Right forelimb (tissue), 1 donor: ENCODE results near the gene AJAP1.

Experiments
- DNase-seq: peaks from one replicate; pipeline ENCODE4 v3.0.0-alpha.2; 2018

Gene AJAP1

GRCh38 chr1:4684864-4685522, 30.6 kb downstream of the AJAP1 start:
- DNase-seq = no peak

DNA sequence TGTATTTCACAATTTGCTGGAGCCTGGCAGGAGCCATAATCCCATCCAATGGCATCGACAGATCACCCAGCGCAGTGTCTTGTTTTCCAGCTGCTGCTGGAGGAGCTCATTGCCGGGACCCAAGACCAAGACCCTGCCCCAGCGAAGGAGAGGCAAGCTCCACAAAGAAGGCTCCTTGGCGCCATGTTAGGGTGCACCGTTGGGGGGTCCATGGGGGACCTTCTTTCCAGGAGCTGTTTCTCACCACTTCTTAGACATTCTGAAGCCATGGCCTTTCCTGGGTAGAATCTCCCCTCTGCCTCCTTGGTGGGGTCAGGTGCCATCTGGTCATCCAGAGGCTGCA, 31.1 kb downstream of the AJAP1 start:
- DNase-seq = no peak

GRCh38 chr1:4687943-4688342, 33.5 kb downstream of the AJAP1 start:
- DNase-seq = no peak

- DNase-seq = no peak
Observed at GRCh38 chr1:4689271-4689935, 35.0 kb downstream of the AJAP1 start.

DNA sequence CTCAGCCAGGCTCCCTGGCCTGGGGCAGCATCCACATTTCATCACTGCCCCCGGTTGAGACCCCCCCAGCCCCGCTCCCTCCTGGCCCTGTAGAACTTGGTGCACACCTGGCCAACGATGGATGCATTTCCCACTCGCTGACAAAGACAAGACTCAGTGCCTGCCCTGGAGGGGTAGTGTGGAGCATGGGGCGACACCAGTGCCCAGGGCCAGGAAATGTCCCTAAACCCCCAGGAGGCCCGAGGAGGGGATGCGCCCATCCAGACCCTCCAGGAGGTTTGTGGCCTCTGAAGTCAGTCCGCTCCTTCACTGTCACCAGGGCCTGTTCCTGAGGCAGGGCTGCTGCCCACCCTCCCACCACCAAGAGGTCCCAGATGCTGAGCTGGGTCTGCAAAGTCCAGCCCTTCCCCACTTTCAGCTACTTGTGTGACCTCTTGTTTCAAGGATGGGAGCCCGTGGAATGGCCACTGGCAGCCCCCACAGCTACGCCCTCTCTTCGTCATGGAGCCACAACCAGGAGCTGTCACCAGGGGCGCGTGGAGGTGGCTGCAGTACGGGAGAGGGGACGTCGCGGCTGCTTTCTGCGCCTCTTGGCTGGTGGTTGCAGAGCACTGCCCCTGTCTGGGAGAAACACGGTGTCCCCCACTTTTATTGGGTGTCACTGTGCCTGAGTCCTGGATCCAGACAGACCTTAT, 35.7 kb downstream of the AJAP1 start:
- DNase-seq = no peak

DNA sequence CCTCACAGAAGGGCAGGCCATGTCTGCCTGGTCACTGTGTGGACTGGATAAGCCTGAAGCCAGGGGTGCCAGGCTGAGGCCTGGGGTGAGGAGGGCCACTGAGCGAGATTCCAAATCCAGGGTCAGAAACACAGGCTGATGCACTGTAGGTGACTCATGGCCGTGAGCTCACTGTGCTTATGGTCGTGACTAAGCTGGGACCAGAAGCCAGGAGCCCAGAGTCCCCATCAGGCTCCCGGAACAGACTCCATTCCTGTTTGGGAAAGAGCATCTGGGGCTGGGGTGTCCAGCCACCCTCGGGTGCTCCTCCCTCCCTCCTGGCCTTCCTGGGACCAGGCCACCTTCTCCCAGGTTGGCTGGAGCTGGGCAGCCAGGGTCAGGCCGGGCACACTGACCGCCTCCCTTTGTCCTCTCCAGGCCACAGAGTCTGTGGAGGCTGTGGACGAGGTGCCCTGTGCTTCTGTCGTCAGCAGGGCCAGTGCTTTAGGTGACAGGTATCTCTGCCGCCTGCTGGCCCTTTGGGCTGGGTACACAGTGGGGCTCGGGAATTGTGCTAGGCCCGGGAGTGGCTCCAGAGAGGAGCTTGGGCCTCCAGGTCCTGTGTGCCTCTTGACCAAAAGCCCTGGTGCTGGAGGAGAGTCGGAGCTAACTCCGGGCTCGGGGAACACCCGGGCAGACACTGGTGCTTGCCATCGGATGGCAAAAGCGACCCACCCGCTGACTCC, 36.7 kb downstream of the AJAP1 start:
- no peak for DNase-seq

- no peak for DNase-seq
Observed at GRCh38 chr1:4691766-4692405, 37.5 kb downstream of the AJAP1 start.

DNA sequence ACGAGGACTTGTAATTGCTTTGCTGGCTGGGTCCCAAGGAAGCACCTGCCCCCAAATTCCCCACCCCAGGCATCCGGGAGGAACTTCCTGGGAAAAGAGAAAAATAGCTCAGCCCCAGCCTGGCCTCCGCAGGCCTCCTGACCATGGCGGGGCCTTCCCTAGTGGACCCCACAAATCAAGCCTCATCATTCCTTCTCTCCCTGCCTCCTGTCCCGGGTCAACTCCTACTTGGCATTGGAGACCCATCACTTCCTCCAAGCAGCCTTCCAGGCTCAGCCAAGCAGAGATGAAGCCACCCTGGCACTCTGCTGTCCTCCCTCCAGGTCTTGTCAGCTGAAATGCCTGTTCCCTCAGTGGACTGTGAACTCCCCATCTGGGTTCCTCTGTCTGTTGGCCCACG, 38.0 kb downstream of the AJAP1 start:
- no peak for DNase-seq

DNA sequence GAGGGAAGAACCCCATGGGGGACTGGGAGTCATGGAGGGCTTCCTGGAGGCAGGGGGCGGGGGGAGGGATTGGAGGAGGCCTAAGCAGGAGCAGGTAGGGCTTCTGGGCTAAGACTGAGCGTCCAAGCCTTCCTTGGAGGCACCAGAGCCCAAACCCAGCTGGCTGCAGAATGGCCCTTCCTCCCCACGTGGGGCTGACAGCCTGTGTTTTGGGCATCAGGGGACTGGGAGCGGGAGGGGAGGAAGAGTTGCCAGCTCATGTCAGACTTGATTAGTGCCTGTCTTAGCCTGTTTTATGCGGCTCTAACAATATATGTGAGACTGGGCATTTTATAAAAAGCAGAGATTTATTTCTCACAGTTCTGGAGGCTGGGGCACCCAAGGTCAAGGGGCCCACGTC, 38.9 kb downstream of the AJAP1 start:
- no peak for DNase-seq

DNA sequence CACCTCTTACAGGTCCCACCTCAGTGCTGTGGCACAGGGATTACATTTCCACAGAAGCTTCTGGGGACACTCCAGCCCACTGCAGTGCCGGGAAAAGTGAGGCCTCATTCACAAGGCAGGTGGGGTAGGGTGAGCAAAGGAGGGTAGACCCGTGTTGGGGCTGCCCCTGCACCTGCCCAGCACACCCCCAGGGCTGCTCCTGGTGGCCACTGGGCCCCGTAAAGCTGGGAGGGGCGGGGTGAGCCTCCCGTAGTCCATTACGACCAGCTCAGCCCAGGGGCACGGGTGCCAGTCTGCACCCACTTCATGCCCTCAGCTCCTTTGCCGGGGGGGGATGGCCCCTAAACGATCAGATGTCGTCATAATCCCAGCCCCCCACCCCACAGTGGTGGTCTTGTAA, 39.5 kb downstream of the AJAP1 start:
- DNase-seq = no peak

DNA sequence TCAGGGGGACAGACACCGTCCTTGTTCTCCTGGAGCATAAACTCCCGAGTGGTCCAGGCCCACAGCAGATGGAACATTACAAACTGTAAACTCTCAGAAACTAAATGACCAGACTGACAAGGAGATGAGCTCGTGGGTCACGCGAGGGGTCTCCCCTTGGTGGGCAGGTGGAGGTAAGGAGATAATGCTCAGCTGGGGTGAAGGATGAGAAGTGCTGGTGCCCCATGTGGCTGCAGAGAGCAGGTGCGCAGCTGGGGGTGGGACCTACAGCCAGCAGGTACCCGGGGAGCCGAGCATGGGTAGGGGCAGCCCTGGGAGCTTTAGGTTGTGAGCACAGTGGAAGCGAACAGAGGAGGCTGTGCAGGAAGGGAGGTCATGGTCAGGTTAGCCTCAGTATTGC, 40.1 kb downstream of the AJAP1 start:
- no peak for DNase-seq

DNA sequence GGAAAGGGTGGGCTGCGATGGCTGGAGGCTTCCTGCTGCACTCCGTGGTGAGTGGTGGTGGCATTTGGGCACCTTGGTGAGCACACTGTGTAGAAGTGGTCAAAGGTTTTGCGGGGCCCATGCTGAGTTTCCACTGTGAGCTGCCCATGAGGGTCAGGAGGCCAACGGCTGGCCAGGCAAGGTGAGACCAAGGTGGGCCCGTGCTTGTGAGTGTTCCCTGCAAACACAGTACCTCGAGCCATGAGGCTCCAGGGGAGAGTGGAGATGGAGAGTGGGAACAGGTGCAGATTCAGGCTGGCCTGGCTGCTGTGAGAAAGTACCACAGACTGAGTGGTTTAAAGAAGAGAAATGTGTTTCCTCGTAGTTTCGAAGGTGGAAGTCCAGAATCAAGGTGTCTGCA, 40.8 kb downstream of the AJAP1 start:
- no peak for DNase-seq

DNA sequence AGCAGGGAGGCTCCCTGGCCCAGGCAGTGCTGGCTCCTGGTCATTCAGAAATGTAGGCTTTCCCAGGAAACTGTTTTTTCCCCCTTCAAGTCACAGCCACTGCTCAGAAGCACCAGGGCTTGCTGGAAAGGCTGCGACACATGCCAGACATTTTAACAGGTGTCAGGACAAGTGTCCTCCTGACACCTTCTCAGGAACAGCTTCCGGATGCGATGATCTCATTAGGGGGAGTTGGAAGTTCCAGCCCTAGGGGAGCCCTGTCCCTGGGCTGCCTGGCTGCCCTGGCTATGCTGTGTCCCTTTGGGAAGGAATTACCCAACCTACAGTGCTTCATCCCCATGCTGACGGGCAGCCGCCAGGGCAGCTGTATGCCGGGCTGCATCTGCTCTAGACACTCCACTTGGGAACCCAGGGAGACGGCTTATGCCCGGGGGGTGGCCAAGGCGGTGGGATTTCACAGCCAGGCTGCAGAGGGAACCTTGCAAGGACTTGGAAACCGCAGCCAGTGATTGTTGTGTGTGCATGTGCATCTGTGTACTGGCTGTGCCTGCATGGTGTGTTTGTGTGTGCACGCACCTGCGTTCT, 41.8 kb downstream of the AJAP1 start:
- DNase-seq = no peak

- no peak for DNase-seq
Observed at GRCh38 chr1:4696753-4697152, 42.3 kb downstream of the AJAP1 start.

GRCh38 chr1:4697801-4698200, 43.4 kb downstream of the AJAP1 start:
- DNase-seq = no peak

DNA sequence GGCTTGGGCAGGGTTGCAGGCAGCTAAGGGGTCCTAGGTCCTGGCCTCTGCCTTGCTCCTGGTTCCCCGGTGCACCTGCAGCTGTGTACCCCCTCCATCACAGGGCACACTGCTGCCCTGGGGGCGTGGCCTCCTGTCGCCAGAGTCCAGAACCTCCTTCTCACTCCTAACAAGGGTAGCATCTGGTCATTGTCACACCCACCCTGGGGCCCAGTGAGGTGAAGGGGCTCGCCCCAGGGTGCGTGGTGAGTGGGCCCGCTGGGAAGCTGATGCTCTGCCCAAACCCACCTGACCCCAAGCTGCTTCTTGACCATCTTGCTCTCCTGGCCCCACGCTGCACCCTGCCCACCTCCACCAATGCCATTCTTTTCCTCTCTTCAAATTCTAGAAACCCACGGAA, 44.5 kb downstream of the AJAP1 start:
- no peak for DNase-seq

DNA sequence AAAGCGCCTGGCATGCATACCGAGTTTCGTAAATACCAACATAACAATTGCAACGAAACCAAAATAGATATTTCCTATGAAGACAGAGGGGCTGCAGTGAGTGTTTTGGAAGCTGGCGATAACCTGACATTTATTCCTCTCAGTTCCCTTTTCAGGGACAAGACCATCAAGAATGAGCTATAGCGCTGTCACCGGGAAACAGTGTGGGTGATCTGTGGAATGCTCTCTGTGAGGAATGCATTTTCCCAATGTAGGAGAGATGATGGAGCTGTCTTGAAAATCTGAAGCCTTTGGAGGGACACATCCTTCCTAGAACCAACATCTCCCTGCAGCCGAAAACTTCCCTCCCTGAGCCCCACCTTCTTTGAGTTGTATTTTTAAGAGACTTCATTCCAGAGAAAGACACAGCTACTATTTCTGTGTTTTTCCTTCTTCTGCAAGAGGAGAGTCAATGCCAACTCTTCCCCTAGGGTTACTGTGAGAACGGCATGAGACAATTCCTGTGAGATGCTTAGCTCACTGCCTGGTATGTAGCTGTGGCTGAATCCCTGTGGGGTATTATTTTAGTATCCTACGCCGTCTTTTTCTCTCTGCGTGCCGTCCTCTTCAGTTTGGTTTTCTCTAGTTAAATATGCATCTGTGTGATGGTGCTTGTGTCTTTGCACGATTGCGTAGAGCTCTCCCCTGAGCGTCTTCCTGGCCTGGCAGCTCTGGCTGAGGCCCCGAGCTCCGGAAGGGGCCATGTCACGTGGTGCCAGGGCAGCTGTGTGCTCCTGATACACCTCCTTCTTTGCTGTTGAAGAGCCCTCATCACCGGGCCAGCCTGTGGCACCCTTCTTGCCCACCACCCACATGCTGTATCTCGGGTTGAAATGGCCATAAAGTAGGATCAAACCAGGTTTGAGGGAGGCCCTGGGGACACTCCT, 45.2 kb downstream of the AJAP1 start:
- DNase-seq = no peak

DNA sequence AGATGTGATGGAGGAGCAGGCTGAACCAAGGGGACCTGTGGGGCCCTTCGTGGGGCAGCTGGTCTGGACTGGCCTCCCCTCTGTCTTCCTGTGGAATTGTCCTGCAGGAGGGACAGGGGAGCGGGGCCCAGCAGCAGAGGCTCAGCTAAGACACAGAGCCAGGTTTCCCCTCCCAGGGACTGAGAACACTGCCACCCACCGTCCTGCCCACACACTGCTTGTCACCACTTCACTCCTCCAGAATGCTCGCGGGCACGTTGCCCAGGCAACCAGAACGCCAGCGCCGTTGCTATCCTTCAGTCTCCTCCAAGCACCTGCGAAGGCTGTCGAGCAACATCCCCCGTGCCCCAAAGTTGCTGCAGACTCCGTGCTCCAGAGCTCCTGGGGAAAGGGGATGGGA, 46.4 kb downstream of the AJAP1 start:
- no peak for DNase-seq

GRCh38 chr1:4701276-4701675, 46.9 kb downstream of the AJAP1 start:
- DNase-seq = no peak

DNA sequence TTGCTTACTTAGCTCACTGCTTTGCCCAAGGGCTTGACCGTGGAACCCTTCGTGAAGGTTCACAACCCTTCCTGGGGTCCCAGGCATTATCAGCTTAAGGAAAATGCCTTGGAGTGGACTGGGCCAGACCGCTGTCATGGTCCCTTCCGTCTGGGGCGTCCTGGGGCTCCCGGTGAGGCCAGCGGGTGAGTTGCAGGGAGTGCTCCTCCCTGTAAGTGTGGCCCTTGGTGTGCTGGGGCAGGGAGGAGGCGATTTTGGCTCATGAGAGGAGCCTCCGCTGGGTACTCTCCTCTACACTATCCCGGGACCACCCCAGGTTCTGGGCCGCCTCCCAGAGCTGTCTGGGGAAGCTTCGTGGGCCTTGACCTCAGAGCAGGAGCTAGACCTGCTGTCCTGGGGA, 48.1 kb downstream of the AJAP1 start:
- no peak for DNase-seq

GRCh38 chr1:4702932-4703331, 48.5 kb downstream of the AJAP1 start:
- DNase-seq = no peak

DNA sequence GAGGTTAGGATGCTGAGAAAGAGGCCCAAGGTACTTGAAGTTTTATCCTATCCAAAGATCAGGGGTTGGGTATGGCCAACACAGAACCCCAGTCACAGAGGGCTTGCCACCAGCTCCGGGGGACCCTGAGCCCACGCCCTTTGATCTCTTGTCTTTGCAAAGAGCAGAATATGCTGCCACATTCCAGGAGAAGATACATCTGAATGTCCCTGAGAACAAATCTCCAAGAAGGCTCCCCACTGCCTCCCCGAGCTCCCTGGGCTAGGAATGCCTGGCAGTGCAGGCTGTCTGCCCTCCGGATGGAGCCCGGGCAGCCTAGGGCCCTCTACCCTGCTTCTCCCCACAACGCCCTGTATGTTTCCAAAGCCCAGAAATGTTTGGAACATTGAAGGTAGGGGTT, 49.2 kb downstream of the AJAP1 start:
- DNase-seq = no peak
